Activated naive CD4-positive, alpha-beta T cell treated with anti-CD3 and anti-CD28 coated beads for 36 hours (primary cell): ENCODE data around the gene CDC42EP3. TPM values are rescaled to one million over a fixed set of nuclear protein-coding genes. Genes with fewer than 3 reads are reported as not detected.
A peak's percentile ranks its signal among the peaks of the same experiment; 100 is the strongest.

Experiments
- CTCF ChIA-PET: fragments of 350-600 bp; sonication (Branson Sonifier 250); formaldehyde crosslinking; loops from one replicate; lab custom pipeline; 2021; ENCODE audit warnings: antibody characterized with exemption; lab: Charles Lee
- DNase-seq: peaks from one replicate; pipeline ENCODE4 v3.0.0-alpha.2; 2020
- H3K27ac Mint-ChIP-seq: one replicate; pipeline ENCODE4 v1.8.0; 2021; ENCODE audit warnings: mild to moderate bottlenecking, mixed read lengths
- H3K27me3 Mint-ChIP-seq: one replicate; pipeline ENCODE4 v1.8.0; 2021; ENCODE audit warnings: low read depth, mixed read lengths
- H3K36me3 Mint-ChIP-seq: one replicate; pipeline ENCODE4 v1.8.0; 2021; ENCODE audit warnings: low read depth, mixed read lengths
- H3K4me1 Mint-ChIP-seq: one replicate; pipeline ENCODE4 v1.8.0; 2021; ENCODE audit warnings: low read depth, mixed read lengths
- H3K4me3 Mint-ChIP-seq: one replicate; pipeline ENCODE4 v1.8.0; 2021; ENCODE audit warnings: mild to moderate bottlenecking, moderate library complexity, mixed read lengths
- H3K9me3 Mint-ChIP-seq: one replicate; pipeline ENCODE4 v1.8.0; 2021; ENCODE audit warnings: mixed read lengths
- intact Hi-C: fragments of 100-400 bp; cut with micrococcal nuclease; formaldehyde crosslinking; loops from one replicate; pipeline ENCODE4 v1.15.1; 2023
- total RNA-seq, 2 experiments: library from RNA; stranded (reverse); gene quantifications; one replicate each; pipeline ENCODE4 v1.2.3, GENCODE V29; 2021

The CDC42EP3 gene
- total RNA-seq, 2 experiments from 2014 or later, result 8.5 to 9.4 TPM

GRCh38 chr2:37653093-37653492 lies 18.3 kb downstream of the CDC42EP3 start:
- no peak overlapping the region for H3K27ac Mint-ChIP-seq
- H3K4me3 Mint-ChIP-seq, result no peak overlapping the region
- intact Hi-C loops, result no loop called here
- H3K4me1 Mint-ChIP-seq, result peaks cover 73% of the 10 kb centered on the region
- peaks cover 11% of the 10 kb centered on the region for H3K36me3 Mint-ChIP-seq
- DNase-seq, result no peak
- no peaks in the 10 kb centered on the region for H3K9me3 Mint-ChIP-seq
- no peaks in the 10 kb centered on the region for H3K27me3 Mint-ChIP-seq
- CTCF ChIA-PET, result interaction anchor here (0.7 kb wide), 1 partner anchor 54 kb away, joined by 3 read pairs; no protein-coding TSS in a partner anchor

GRCh38 chr2:37652199-37652640 lies 19.2 kb downstream of the CDC42EP3 start:
- peaks cover 73% of the 10 kb centered on the region for H3K4me1 Mint-ChIP-seq
- peak overlapping the region; percentile 73 for H3K27ac Mint-ChIP-seq
- CTCF ChIA-PET, result interaction anchor here (0.9 kb wide), 1 partner anchor 129 kb away, joined by 7 read pairs; no protein-coding TSS in a partner anchor
- no peak overlapping the region for H3K4me3 Mint-ChIP-seq
- intact Hi-C loops, result no loop called here
- peaks cover 3% of the 10 kb centered on the region for H3K9me3 Mint-ChIP-seq
- no peaks in the 10 kb centered on the region for H3K27me3 Mint-ChIP-seq
- H3K36me3 Mint-ChIP-seq, result peaks cover 15% of the 10 kb centered on the region
- DNase-seq, result peak; percentile 32

- H3K36me3 Mint-ChIP-seq, result peaks cover 16% of the 10 kb centered on the region
These were observed 20.8 kb downstream of the CDC42EP3 start for GRCh38 chr2:37650548-37651093.

DNA sequence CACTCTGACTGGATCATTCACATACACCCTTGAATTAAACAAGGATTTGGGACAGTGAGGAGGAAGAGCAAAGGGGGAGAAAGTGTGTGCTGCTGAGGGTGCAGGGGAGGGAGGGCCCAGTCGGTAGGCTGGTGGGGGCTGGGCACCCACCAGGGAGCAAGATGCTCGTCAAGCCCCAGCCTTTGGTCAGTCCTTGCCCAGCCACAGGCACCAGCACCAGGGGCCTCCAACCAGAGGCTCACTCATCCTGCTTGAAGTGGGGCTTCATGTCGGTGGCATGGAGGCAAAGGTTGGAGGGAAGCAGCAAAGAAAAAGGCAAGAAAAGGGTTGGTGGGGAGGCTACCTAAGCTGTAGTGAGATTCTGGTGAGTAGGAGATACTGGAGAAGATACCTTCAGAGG lies 21.9 kb downstream of the CDC42EP3 start:
- CTCF ChIA-PET, result no interaction called here
- Mint-ChIP-seq H3K27ac (no peak overlapping the region), H3K36me3 (peaks cover 19% of the 10 kb centered on the region), H3K9me3 (peaks cover 3% of the 10 kb centered on the region), H3K4me3 (no peak overlapping the region), H3K27me3 (no peaks in the 10 kb centered on the region), H3K4me1 (peaks cover 69% of the 10 kb centered on the region)
- no peak for DNase-seq
- intact Hi-C loops, result no loop called here

More at GRCh38 chr2:37650548-37651093, 20.8 kb downstream of the CDC42EP3 start:
- H3K4me3 Mint-ChIP-seq, result no peak overlapping the region
- H3K4me1 Mint-ChIP-seq, result peaks cover 73% of the 10 kb centered on the region
- no peaks in the 10 kb centered on the region for H3K27me3 Mint-ChIP-seq
- H3K9me3 Mint-ChIP-seq, result peaks cover 3% of the 10 kb centered on the region
- H3K27ac Mint-ChIP-seq, result no peak overlapping the region
- intact Hi-C loops, result no loop called here
- CTCF ChIA-PET, result no interaction called here
- no peak for DNase-seq

- peaks cover 3% of the 10 kb centered on the region for H3K9me3 Mint-ChIP-seq
- H3K36me3 Mint-ChIP-seq, result peaks cover 27% of the 10 kb centered on the region
- H3K4me1 Mint-ChIP-seq, result peaks cover 67% of the 10 kb centered on the region
- H3K4me3 Mint-ChIP-seq, result peak overlapping the region; percentile 25
- intact Hi-C loops, result loop anchor here (1.0 kb wide), 1 partner anchor 13 kb away; no protein-coding TSS in a partner anchor
- H3K27me3 Mint-ChIP-seq, result no peaks in the 10 kb centered on the region
- CTCF ChIA-PET, result interaction anchor here (0.8 to 1.3 kb wide), 5 partner anchors 8 to 184 kb away, joined by 3 to 4 read pairs (median 3); partner anchors contain the start of gene CDC42EP3
- H3K27ac Mint-ChIP-seq, result peak overlapping the region; percentile 78
- DNase-seq, result peak; percentile 60
These were observed 23.0 kb downstream of the CDC42EP3 start for GRCh38 chr2:37648331-37649011.

DNA sequence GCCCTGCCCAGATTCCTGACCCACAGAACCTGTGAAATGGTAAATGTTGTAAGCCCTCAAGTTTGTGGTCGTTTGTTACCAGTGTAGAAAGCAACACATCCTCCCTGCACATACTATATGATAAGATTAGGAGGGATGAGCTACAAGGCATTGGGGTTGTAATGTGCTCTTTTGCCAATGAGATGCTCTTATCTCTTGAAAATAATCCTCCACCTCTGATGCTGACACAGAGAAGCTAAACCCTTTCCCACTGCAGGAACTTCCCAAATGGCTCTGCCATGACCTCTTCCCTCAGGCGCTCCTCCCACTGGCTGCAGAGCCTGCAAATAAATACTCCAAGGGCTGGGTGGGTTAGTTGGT lies 23.5 kb downstream of the CDC42EP3 start:
- Mint-ChIP-seq H3K36me3 (peaks cover 32% of the 10 kb centered on the region), H3K9me3 (peaks cover 3% of the 10 kb centered on the region), H3K27ac (peak overlapping the region; percentile 78), H3K4me3 (no peak overlapping the region), H3K27me3 (no peaks in the 10 kb centered on the region), H3K4me1 (peaks cover 67% of the 10 kb centered on the region)
- intact Hi-C loops, result loop anchor here (1.0 kb wide), 2 partner anchors 8 to 13 kb away; no protein-coding TSS in a partner anchor
- DNase-seq, result no peak
- CTCF ChIA-PET, result interaction anchor here (0.8 to 1.3 kb wide), 3 partner anchors 9 to 184 kb away, joined by 3 to 4 read pairs (median 3); no protein-coding TSS in a partner anchor

DNA sequence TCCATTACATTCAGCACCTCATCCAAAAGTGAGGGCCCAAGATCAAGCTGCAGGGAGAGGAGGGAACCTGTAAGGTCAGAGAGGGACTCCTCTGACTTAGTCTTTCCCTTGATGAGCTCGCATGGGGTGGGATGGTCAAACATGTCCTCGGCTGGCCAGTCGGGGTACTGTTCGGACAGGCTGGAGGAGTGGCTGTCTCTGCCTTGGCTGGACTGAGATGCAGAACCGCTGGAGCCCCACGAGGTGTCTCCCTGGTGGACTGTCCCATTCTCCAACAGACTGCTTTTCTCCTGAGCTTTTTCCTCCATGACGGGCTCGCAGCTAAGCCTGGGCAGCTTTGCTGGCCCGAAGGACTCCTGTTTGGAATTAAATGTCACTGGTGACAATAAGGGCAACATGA lies 25.6 kb downstream of the CDC42EP3 start:
- H3K27me3 Mint-ChIP-seq, result no peaks in the 10 kb centered on the region
- H3K4me1 Mint-ChIP-seq, result peaks cover 57% of the 10 kb centered on the region
- peaks cover 43% of the 10 kb centered on the region for H3K36me3 Mint-ChIP-seq
- H3K9me3 Mint-ChIP-seq, result peaks cover 3% of the 10 kb centered on the region
- CTCF ChIA-PET, result no interaction called here
- H3K4me3 Mint-ChIP-seq, result no peak overlapping the region
- intact Hi-C loops, result no loop called here
- no peak overlapping the region for H3K27ac Mint-ChIP-seq
- no peak for DNase-seq

DNA sequence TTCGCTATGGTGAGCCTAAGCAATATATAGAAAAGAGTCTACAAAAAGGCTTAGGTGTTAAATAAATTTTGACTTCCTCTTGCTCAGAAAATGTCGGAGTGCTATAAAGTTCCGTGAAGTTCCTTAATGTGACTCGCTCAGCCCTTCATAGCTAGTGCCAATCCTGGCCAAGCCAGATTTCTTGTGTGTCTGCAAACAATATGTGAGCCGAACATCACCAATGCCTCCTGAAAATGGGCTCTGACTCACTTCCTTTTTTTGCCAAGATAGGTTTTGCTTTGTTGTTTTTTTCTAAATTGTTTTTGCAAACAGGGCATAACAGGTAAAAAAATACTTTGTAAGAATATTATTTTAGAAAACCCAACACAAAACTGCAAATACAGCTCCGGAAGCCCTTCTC lies 26.1 kb downstream of the CDC42EP3 start:
- intact Hi-C loops, result no loop called here
- H3K9me3 Mint-ChIP-seq, result peaks cover 3% of the 10 kb centered on the region
- no peaks in the 10 kb centered on the region for H3K27me3 Mint-ChIP-seq
- H3K36me3 Mint-ChIP-seq, result peaks cover 43% of the 10 kb centered on the region
- DNase-seq, result peak; percentile 29
- H3K27ac Mint-ChIP-seq, result no peak overlapping the region
- no peak overlapping the region for H3K4me3 Mint-ChIP-seq
- H3K4me1 Mint-ChIP-seq, result peaks cover 55% of the 10 kb centered on the region
- CTCF ChIA-PET, result interaction anchor here (0.6 kb wide), 1 partner anchor 14 kb away, joined by 3 read pairs; no protein-coding TSS in a partner anchor

- Mint-ChIP-seq H3K27me3 (no peaks in the 10 kb centered on the region), H3K9me3 (peaks cover 3% of the 10 kb centered on the region), H3K36me3 (peaks cover 46% of the 10 kb centered on the region), H3K4me3 (no peak overlapping the region), H3K27ac (no peak overlapping the region), H3K4me1 (peaks cover 55% of the 10 kb centered on the region)
- intact Hi-C loops, result no loop called here
- DNase-seq, result no peak
- CTCF ChIA-PET, result interaction anchor here (0.6 kb wide), 1 partner anchor 20 kb away, joined by 4 read pairs; no protein-coding TSS in a partner anchor
These were observed 27.3 kb downstream of the CDC42EP3 start for GRCh38 chr2:37644191-37644590.

- H3K27ac Mint-ChIP-seq, result no peak overlapping the region
- no peak overlapping the region for H3K4me3 Mint-ChIP-seq
- intact Hi-C loops, result no loop called here
These were observed 27.7 kb downstream of the CDC42EP3 start for GRCh38 chr2:37643730-37644078.

DNA sequence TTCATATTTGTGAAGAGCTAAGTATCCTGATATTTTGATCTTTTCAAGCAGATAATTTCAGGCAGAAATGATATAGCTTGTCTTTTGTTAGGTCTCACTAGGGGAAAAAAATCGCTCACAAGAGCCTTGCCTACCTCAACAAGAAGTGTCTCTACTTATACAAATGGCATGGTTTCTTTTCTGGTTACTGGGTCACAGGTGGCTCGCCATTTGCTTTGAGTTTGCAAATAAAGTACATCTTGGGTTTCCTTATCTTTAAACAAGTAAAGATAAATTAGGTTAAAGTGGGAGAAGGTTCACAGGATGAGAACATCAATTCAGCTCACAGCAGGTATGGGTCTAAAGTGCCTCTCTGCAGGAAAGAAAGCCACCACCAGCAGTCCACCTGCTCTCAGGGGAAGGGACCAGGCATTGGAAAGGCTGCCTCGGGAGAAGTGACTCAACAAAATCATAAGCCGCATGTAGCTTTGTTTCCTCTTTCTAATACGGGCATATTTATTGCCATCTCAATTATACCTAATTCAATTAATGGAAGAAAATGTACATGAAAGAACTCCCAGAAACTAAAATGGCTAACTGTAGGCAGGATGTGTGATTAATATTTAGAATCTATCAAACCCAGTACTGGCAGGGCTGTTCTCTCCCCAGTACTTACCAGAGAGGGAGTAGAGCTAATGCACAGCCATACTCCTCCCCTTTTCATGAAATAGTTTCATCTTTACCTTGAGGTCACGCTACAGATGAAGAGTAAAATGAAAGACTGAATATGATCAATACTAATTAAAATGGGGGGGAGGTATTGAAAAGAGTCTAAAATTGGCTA lies 28.3 kb downstream of the CDC42EP3 start:
- Mint-ChIP-seq H3K4me3 (no peak overlapping the region), H3K36me3 (peaks cover 43% of the 10 kb centered on the region), H3K27ac (peak overlapping the region; percentile 5), H3K9me3 (peaks cover 3% of the 10 kb centered on the region), H3K27me3 (no peaks in the 10 kb centered on the region), H3K4me1 (peaks cover 48% of the 10 kb centered on the region)
- CTCF ChIA-PET, result interaction anchor here (0.6 to 1.1 kb wide), 2 partner anchors 9 to 18 kb away, joined by 3 read pairs; no protein-coding TSS in a partner anchor
- no peak for DNase-seq
- intact Hi-C loops, result no loop called here

More at GRCh38 chr2:37643730-37644078, 27.7 kb downstream of the CDC42EP3 start:
- Mint-ChIP-seq H3K9me3 (peaks cover 3% of the 10 kb centered on the region), H3K4me1 (peaks cover 54% of the 10 kb centered on the region), H3K27me3 (no peaks in the 10 kb centered on the region), H3K36me3 (peaks cover 46% of the 10 kb centered on the region)
- CTCF ChIA-PET, result interaction anchor here (0.6 kb wide), 1 partner anchor 17 kb away, joined by 3 read pairs; no protein-coding TSS in a partner anchor
- DNase-seq, result no peak
